ENCODE measurements around the gene FOXD1. TPM values are rescaled to one million over a fixed set of nuclear protein-coding genes. Genes with fewer than 3 reads are reported as not detected.
A peak's percentile ranks its signal among the peaks of the same experiment; 100 is the strongest.

Gene FOXD1
- polyA plus RNA-seq, 1 donor: 0.04 TPM

GRCh38 chr5:73447530-73448462 lies 781 bp downstream of the FOXD1 start:
- peaks cover 84% of the 10 kb centered on the region for H3K27me3 ChIP-seq (ENCODE audit: control insufficient read depth, insufficient read depth, low read length)
- peaks cover 10% of the 10 kb centered on the region for H3K9me3 ChIP-seq (ENCODE audit: control insufficient read depth, low read depth, low read length)
- no peaks in the 10 kb centered on the region for H3K36me3 ChIP-seq (ENCODE audit: control insufficient read depth, insufficient read depth, low read length)
- H3K27ac ChIP-seq (ENCODE audit: low read length): peak overlapping the region; percentile 13
- no CpG with 5 or more reads among the region's 127 CpGs for WGBS (ENCODE audit: insufficient coverage, low lambda C conversion rate)
- peaks cover 16% of the 10 kb centered on the region for H3K4me1 ChIP-seq (ENCODE audit: control insufficient read depth, insufficient read depth, low read length)
- peak in 1 of 2 donors; percentile 57 for DNase-seq
- peak overlapping the region; percentile 45 for H3K4me3 ChIP-seq (ENCODE audit: low read length)

- Histone ChIP-seq H3K9me3 (ENCODE audit: control insufficient read depth, low read depth, low read length) (peaks cover 10% of the 10 kb centered on the region), H3K4me1 (ENCODE audit: control insufficient read depth, insufficient read depth, low read length) (peaks cover 16% of the 10 kb centered on the region), H3K4me3 (ENCODE audit: low read length) (peak overlapping the region; percentile 39), H3K36me3 (ENCODE audit: control insufficient read depth, insufficient read depth, low read length) (no peaks in the 10 kb centered on the region), H3K27ac (ENCODE audit: low read length) (no peak overlapping the region), H3K27me3 (ENCODE audit: control insufficient read depth, insufficient read depth, low read length) (peaks cover 84% of the 10 kb centered on the region)
- no CpG with 5 or more reads among the region's 119 CpGs for WGBS (ENCODE audit: insufficient coverage, low lambda C conversion rate)
- DNase-seq: peak in 1 of 2 donors; percentile 25
Observed at GRCh38 chr5:73446631-73447529, 1.7 kb downstream of the FOXD1 start.

- Histone ChIP-seq H3K27me3 (ENCODE audit: control insufficient read depth, insufficient read depth, low read length) (peaks cover 82% of the 10 kb centered on the region), H3K27ac (ENCODE audit: low read length) (no peak overlapping the region), H3K9me3 (ENCODE audit: control insufficient read depth, low read depth, low read length) (peaks cover 7% of the 10 kb centered on the region), H3K4me1 (ENCODE audit: control insufficient read depth, insufficient read depth, low read length) (peaks cover 13% of the 10 kb centered on the region), H3K36me3 (ENCODE audit: control insufficient read depth, insufficient read depth, low read length) (no peaks in the 10 kb centered on the region), H3K4me3 (ENCODE audit: low read length) (peak overlapping the region; percentile 39)
- DNase-seq: no peak
- WGBS (ENCODE audit: insufficient coverage, low lambda C conversion rate): 22% methylated on average over 3 of the region's 7 CpGs
Observed at GRCh38 chr5:73445665-73446630, 2.6 kb downstream of the FOXD1 start.

GRCh38 chr5:73444499-73445438 lies 3.8 kb downstream of the FOXD1 start:
- Histone ChIP-seq H3K27ac (ENCODE audit: low read length) (no peak overlapping the region), H3K27me3 (ENCODE audit: control insufficient read depth, insufficient read depth, low read length) (peaks cover 80% of the 10 kb centered on the region), H3K36me3 (ENCODE audit: control insufficient read depth, insufficient read depth, low read length) (no peaks in the 10 kb centered on the region), H3K9me3 (ENCODE audit: control insufficient read depth, low read depth, low read length) (peaks cover 7% of the 10 kb centered on the region), H3K4me1 (ENCODE audit: control insufficient read depth, insufficient read depth, low read length) (peaks cover 13% of the 10 kb centered on the region), H3K4me3 (ENCODE audit: low read length) (no peak overlapping the region)
- 0% methylated on average over 3 of the region's 43 CpGs for WGBS (ENCODE audit: insufficient coverage, low lambda C conversion rate)
- DNase-seq: no peak

- Histone ChIP-seq H3K36me3 (ENCODE audit: control insufficient read depth, insufficient read depth, low read length) (no peaks in the 10 kb centered on the region), H3K4me1 (ENCODE audit: control insufficient read depth, insufficient read depth, low read length) (peaks cover 11% of the 10 kb centered on the region), H3K4me3 (ENCODE audit: low read length) (no peak overlapping the region), H3K27me3 (ENCODE audit: control insufficient read depth, insufficient read depth, low read length) (peaks cover 76% of the 10 kb centered on the region), H3K9me3 (ENCODE audit: control insufficient read depth, low read depth, low read length) (peaks cover 7% of the 10 kb centered on the region), H3K27ac (ENCODE audit: low read length) (no peak overlapping the region)
- no peak for DNase-seq
- no CpG with 5 or more reads among the region's 39 CpGs for WGBS (ENCODE audit: insufficient coverage, low lambda C conversion rate)
Observed at GRCh38 chr5:73443829-73444498, 4.6 kb downstream of the FOXD1 start.

GRCh38 chr5:73442996-73443627 lies 5.5 kb downstream of the FOXD1 start:
- no peaks in the 10 kb centered on the region for H3K36me3 ChIP-seq (ENCODE audit: control insufficient read depth, insufficient read depth, low read length)
- 45% methylated on average over 2 of the region's 4 CpGs for WGBS (ENCODE audit: insufficient coverage, low lambda C conversion rate)
- peaks cover 5% of the 10 kb centered on the region for H3K4me1 ChIP-seq (ENCODE audit: control insufficient read depth, insufficient read depth, low read length)
- DNase-seq: no peak
- H3K9me3 ChIP-seq (ENCODE audit: control insufficient read depth, low read depth, low read length): peaks cover 5% of the 10 kb centered on the region
- H3K27ac ChIP-seq (ENCODE audit: low read length): no peak overlapping the region
- peaks cover 79% of the 10 kb centered on the region for H3K27me3 ChIP-seq (ENCODE audit: control insufficient read depth, insufficient read depth, low read length)
- H3K4me3 ChIP-seq (ENCODE audit: low read length): no peak overlapping the region

- WGBS (ENCODE audit: insufficient coverage, low lambda C conversion rate): 40% methylated on average over 1 of the region's 7 CpGs
- peaks cover 5% of the 10 kb centered on the region for H3K4me1 ChIP-seq (ENCODE audit: control insufficient read depth, insufficient read depth, low read length)
Observed at GRCh38 chr5:73442231-73442811, 6.3 kb downstream of the FOXD1 start.

GRCh38 chr5:73441378-73441777 lies 7.2 kb downstream of the FOXD1 start:
- DNase-seq: no peak
- Histone ChIP-seq H3K27me3 (ENCODE audit: control insufficient read depth, insufficient read depth, low read length) (peaks cover 86% of the 10 kb centered on the region), H3K9me3 (ENCODE audit: control insufficient read depth, low read depth, low read length) (peaks cover 6% of the 10 kb centered on the region), H3K36me3 (ENCODE audit: control insufficient read depth, insufficient read depth, low read length) (no peaks in the 10 kb centered on the region), H3K27ac (ENCODE audit: low read length) (no peak overlapping the region), H3K4me1 (ENCODE audit: control insufficient read depth, insufficient read depth, low read length) (peaks cover 2% of the 10 kb centered on the region), H3K4me3 (ENCODE audit: low read length) (no peak overlapping the region)

More at GRCh38 chr5:73442231-73442811, 6.3 kb downstream of the FOXD1 start:
- H3K27me3 ChIP-seq (ENCODE audit: control insufficient read depth, insufficient read depth, low read length): peaks cover 83% of the 10 kb centered on the region
- DNase-seq: no peak
- H3K36me3 ChIP-seq (ENCODE audit: control insufficient read depth, insufficient read depth, low read length): no peaks in the 10 kb centered on the region
- H3K4me3 ChIP-seq (ENCODE audit: low read length): no peak overlapping the region
- peaks cover 5% of the 10 kb centered on the region for H3K9me3 ChIP-seq (ENCODE audit: control insufficient read depth, low read depth, low read length)
- H3K27ac ChIP-seq (ENCODE audit: low read length): no peak overlapping the region
